Left ventricle myocardium inferior (tissue), 1 donor: ENCODE measurements around the gene CEP126. TPM values are rescaled to one million over a fixed set of nuclear protein-coding genes. Genes with fewer than 3 reads are reported as not detected.

Experiments used
- DNase-seq: peaks from one replicate; pipeline ENCODE4 v3.0.0-alpha.2; 2020
- H3K27ac ChIP-seq: fragments of 200-600 bp; replicated peaks from 2 replicates; pipeline ENCODE4 v1.8.0; 2021
- H3K27me3 ChIP-seq: fragments of 200-600 bp; 2 replicates; pipeline ENCODE4 v1.8.0; 2021; ENCODE audit warnings: low read depth
- H3K36me3 ChIP-seq: fragments of 200-600 bp; 2 replicates; pipeline ENCODE4 v1.8.0; 2021
- H3K4me1 ChIP-seq: fragments of 200-600 bp; 2 replicates; pipeline ENCODE4 v1.8.0; 2021
- H3K4me3 ChIP-seq: fragments of 200-600 bp; 2 replicates; pipeline ENCODE4 v1.8.0; 2021; ENCODE audit warnings: mild to moderate bottlenecking, moderate library complexity
- H3K9me3 ChIP-seq: fragments of 200-600 bp; replicated peaks from 2 replicates; pipeline ENCODE4 v1.8.0; 2021
- CTCF ChIP-seq: fragments of 200-600 bp; IDR thresholded peaks from 2 replicates; pipeline ENCODE4 v1.8.0; 2021; ENCODE audit warnings: antibody characterized with exemption, mild to moderate bottlenecking, borderline replicate concordance
- intact Hi-C: fragments of 100-400 bp; cut with micrococcal nuclease; formaldehyde crosslinking; loops from one replicate; pipeline ENCODE4 v1.11.0; 2022
- long read RNA-seq: library from polyadenylated mRNA; unstranded; transcript quantifications from one replicate; pipeline ENCODE4 v2.0.0, GENCODE V29; 2021
- total RNA-seq: library from RNA; stranded (reverse); fragmentation: NEBNext Ultra II Directional; extraction: Animal tissue kit (Norgen Biotek cat#: 25700); gene quantifications from one replicate; pipeline ENCODE4 v1.2.1, GENCODE V29; 2021
- donor health status: DM: no; HTN: yes; CAD: no; lungs with severe emphysema.

Gene CEP126
- 1.5 TPM for total RNA-seq
- long read RNA-seq = 0 reads

GRCh38 chr11:101914738-101915426 lies at the start of gene CEP126:
TSS of gene CEP126 (plus strand) at chr11:101915010. CDS start at chr11:101915285, 275 bp downstream.
- no peaks in the 10 kb centered on the region for H3K27me3 ChIP-seq
- H3K4me3 ChIP-seq = peak within 1 kb of the TSS; percentile 77
- DNase-seq = peak; percentile 94
- H3K27ac ChIP-seq = peak within 1 kb of the TSS; percentile 81
- H3K36me3 ChIP-seq = no peaks in the 10 kb centered on the region
- H3K4me1 ChIP-seq = peaks cover 19% of the 10 kb centered on the region
- intact Hi-C loops = no loop called here
- no peaks in the 10 kb centered on the region for H3K9me3 ChIP-seq
- peak; percentile 58 for TF ChIP-seq CTCF

- H3K4me3 ChIP-seq = no peak overlapping the region
- H3K27ac ChIP-seq = no peak overlapping the region
- DNase-seq = no peak
- intact Hi-C loops = loop anchor here (10.0 kb wide), 1 partner anchor 108 kb away; no protein-coding TSS in a partner anchor
- H3K27me3 ChIP-seq = no peaks in the 10 kb centered on the region
- TF ChIP-seq CTCF = no peak
- H3K9me3 ChIP-seq = peaks cover 6% of the 10 kb centered on the region
- H3K36me3 ChIP-seq = no peaks in the 10 kb centered on the region
- no peaks in the 10 kb centered on the region for H3K4me1 ChIP-seq
These were observed 48.0 kb upstream of the CEP126 start for GRCh38 chr11:101866619-101867491.

- no peak for TF ChIP-seq CTCF
- no peak for DNase-seq
- peaks cover 6% of the 10 kb centered on the region for H3K9me3 ChIP-seq
These were observed 46.9 kb upstream of the CEP126 start for GRCh38 chr11:101867951-101868350.

GRCh38 chr11:101870510-101870909 lies 44.3 kb upstream of the CEP126 start:
- DNase-seq = no peak
- H3K4me1 ChIP-seq = no peaks in the 10 kb centered on the region
- no peak overlapping the region for H3K4me3 ChIP-seq
- H3K9me3 ChIP-seq = peaks cover 4% of the 10 kb centered on the region
- intact Hi-C loops = no loop called here
- H3K27ac ChIP-seq = no peak overlapping the region
- H3K36me3 ChIP-seq = no peaks in the 10 kb centered on the region
- no peak for TF ChIP-seq CTCF
- H3K27me3 ChIP-seq = no peaks in the 10 kb centered on the region

More at GRCh38 chr11:101867951-101868350, 46.9 kb upstream of the CEP126 start:
- H3K4me1 ChIP-seq = no peaks in the 10 kb centered on the region
- H3K27me3 ChIP-seq = no peaks in the 10 kb centered on the region
- no peak overlapping the region for H3K27ac ChIP-seq
- no peaks in the 10 kb centered on the region for H3K36me3 ChIP-seq
- intact Hi-C loops = loop anchor here (10.0 kb wide), 1 partner anchor 107 kb away; no protein-coding TSS in a partner anchor
- H3K4me3 ChIP-seq = no peak overlapping the region

DNA sequence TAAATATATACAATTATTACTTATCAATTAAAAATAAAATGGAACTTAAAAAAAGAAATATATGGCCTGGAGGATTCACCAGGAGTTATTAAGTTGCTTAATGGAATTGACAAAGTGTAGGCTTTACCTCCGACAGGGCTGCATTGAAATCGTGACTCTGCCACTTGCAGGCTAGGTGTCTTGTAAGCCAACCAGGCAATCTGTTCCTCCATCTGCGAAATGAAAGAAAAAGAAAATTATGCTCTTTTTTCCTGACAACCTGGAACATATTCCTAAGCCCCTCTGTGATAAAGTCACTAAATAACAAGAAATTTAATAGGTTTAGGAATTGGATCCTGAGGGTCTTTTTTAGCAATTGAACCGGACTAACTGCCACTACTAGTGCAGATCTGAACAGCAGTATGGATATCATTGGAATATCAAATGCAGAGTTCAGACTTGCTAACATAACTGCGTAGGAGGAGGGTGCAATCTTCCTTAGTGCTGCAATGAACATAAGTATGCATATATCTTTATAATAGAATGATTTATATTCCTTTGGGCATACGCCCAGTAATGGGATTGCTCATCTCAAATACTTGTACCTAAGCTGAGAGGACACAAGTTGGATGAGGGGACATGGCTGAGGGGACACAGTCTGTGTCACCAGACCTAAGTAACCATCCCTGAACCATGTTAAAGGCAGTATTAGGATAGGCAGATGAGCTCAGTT lies 42.5 kb upstream of the CEP126 start:
- peaks cover 11% of the 10 kb centered on the region for H3K9me3 ChIP-seq
- TF ChIP-seq CTCF = no peak
- no peak overlapping the region for H3K4me3 ChIP-seq
- no peaks in the 10 kb centered on the region for H3K27me3 ChIP-seq
- DNase-seq = no peak
- H3K36me3 ChIP-seq = no peaks in the 10 kb centered on the region
- no peaks in the 10 kb centered on the region for H3K4me1 ChIP-seq
- intact Hi-C loops = no loop called here
- no peak overlapping the region for H3K27ac ChIP-seq
